DLD1 (cell line): ENCODE measurements around the gene TMTC2.

Experiments used
- in situ Hi-C: cut with HindIII; loops from 2 replicates; pipeline ENCODE4 v1.10.0; 2017; ENCODE audit warnings: low sequenced_read_pairs

The TMTC2 gene

DNA sequence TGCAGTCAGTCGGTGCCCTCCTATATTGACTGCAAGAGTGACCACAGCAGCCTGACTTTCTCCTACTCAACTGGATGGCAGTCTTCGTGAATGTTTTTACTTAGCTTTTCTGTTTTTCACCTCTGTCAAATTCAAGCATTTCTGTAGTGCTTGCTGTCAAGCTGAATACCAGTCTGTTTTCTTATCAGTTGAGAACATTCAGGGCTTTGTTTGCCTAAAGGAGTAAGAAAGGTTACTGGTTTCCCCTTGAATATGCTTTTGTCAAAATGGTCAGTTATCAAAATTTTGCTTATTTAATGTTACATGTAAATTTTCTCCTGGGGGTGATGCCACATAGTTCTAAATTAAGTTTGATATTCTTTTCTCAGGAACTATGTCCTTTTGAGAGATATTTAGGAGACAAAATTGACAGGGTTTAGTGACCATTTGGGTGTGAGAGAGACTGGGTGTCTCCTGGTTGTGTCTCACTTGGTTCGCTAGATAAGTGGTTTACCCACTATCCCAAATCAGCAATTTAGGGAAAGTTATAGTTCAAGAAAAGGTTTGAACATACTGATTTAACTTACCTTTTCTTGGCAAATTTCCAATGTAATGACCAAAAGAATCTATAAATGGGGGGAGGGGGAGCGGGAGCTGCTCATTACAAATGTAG is 366.3 kb downstream of the TMTC2 start:
- in situ Hi-C loops, result no loop called here

DNA sequence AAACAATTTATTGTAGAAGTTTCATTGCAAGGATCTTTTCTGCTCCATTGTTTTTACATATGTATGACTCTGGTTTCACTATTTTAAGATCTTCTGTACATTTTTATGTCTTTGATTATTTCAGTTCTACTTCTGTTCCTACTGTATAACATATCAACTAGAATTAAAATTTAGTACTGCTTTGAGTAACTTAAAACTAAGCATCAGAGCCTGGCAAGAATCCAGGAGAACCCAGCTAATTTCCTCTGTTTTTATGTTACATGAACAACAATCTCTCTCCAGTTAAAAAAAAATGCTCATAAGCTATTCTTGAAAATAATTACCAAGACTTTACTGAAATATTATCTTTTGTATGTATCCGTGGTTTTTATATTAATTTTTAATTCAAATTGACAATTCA is 370.7 kb downstream of the TMTC2 start:
- in situ Hi-C loops, result no loop called here

DNA sequence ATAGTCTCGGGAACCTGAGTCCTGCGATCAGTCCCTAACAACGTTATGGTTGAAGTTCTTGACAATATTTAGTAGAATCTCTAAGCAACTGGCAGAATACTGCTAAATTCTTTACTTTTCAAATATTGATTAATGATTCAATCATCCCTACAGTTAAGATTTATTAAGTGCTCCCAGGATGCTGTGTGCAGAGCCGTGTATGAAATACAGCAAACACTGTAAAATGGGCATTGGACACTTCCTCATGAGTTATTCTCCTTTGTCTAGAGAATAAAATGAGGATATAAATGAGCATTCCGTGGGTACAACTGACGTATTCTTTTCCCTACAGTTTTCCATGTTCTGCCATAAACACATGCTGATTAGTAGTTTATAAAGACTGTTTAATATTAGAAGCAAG is 372.4 kb downstream of the TMTC2 start:
- in situ Hi-C loops, result no loop called here

DNA sequence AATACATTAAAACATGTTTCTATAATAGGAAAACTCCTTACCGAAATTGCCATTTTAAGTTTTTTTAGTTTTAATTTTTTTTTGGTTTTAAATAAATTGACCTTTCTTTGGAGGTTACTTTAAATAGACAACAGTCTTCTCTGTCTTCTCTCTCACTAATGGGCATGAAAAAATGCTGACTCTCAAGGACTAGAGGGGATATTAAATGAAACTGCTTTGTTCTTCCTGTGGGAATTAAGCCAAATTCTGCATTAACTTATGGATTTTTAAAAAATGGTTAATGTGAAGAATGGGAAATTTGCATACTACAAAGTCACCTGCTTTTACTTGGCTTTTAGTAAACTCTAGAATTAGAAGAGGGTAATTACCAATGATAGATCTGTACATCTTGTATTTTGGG is 378.9 kb downstream of the TMTC2 start:
- in situ Hi-C loops, result no loop called here

DNA sequence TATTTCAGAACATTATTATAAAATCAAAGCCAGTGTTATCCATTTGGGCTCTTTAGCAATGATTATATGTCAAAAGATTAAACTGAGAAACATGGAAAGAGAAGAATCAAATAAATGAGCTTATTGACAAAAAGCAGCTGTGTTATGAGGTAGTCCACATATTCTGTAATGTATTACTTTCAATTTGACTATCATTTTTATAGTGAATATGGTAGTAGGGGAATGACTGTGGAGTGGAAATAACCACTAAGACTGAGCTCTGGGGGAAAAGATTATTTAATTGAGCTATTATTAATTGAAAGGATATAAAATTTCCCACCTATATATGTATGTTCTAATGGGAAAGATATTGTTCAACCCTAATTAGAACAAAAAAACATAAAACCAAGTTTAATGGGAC is 381.3 kb downstream of the TMTC2 start:
- in situ Hi-C loops, result no loop called here

DNA sequence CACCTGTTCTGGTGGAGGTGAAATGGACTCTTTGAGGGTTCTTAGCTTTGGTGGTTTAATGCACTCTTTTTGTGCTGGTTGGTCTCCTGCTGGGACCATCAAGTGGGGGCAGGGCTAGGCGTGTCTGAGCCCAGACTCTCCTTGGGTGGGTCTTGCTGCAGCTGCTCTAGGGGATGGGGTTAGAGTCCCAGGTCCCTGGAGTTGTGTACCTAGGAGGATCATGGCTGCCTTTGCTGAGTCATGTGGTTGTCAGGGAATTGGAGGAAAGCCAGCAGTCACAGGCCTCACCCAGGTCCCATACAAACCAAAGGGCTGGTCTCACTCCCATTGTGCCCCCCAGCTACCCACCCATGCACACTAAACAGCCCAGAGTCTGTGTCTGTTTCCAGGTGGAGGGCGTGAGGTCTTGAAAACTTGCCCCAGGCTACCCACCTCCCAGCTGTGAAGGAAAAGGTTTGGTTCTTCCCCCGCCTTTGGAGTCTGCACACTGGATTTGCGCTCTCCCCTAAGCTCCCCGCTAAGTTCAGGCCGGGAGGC is 387.7 kb downstream of the TMTC2 start:
- in situ Hi-C loops, result no loop called here

DNA sequence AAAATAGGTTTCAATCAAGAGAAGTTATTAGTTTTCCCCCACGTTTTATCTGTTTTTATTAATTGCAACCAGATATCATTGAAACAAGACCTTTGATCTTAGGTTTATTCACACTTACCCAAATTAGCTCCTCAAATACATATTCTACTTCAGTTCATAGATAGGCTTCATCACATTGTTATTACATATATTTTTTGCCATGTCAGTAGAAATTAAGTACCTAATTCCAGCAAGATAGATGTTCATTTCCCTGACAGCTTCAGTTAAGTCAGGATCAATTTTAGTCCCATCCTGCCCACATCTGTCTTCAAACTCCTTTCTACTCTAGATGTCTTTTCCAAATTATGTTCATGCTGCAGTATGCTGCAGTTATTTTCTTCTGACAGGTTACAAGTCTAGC is 388.8 kb downstream of the TMTC2 start:
- in situ Hi-C loops, result no loop called here

DNA sequence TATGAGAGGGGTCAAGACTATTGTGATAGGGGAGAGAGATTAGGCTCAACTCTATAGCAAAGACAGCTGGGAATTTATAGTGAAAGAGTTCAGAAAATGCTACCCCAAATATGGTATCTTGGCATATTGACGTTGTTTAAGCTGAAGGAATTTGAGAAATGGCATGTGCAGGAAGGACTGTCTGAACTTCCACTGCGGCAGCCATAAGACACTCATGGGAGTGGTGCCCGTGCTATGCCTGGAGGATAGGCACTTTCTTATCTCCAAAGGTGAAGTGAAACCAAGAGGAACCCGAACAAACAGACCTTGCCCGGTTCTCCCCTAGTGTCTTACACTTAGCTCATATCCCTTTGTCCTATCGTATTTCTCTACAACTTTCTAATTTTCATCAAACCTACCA is 390.3 kb downstream of the TMTC2 start:
- in situ Hi-C loops, result no loop called here

DNA sequence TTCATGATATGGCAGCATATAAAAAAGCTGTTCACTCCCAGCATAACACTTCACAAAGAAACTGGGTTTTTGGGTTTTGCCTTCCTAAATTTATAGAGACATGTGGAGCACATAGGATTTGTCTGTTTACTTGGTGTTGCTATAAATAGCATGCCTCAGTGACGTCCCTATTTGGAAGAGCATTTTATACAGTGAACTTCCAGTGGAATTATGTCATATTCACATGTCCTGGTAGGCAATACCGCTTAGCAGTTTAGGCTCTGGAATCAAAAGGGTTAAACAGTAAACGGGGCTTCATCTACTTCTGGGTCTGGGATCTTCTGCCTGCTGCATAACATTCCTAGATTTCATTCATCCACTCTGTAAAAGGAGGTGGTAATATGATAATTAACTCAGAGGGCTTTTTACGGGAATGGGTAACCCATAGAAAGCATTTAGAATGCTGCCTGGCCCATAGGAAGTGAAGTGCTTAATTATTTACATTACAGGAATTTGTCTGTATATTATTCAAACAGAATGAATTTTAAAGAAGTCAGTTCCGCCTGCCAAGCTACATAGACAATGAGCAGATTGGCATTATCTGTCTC is 396.1 kb downstream of the TMTC2 start:
- in situ Hi-C loops, result no loop called here

DNA sequence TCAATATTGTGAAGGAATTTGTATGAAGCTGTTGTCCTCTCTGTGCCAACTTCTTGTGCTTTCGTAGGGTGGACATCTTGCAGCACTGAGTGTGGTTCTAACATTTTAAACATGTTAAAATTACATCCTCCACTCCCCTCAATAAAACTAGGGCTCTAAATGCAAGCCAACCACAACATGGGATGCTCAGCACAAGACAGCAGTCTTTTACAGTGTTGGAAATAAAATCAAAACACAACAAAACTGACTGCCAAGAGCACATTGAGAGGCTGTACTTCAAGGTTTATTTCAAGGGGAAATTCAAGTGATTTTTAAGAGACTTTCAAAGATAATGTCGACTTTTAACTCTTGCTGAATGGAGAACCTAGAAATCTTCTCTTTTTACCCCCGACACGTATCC is 396.9 kb downstream of the TMTC2 start:
- in situ Hi-C loops, result no loop called here

DNA sequence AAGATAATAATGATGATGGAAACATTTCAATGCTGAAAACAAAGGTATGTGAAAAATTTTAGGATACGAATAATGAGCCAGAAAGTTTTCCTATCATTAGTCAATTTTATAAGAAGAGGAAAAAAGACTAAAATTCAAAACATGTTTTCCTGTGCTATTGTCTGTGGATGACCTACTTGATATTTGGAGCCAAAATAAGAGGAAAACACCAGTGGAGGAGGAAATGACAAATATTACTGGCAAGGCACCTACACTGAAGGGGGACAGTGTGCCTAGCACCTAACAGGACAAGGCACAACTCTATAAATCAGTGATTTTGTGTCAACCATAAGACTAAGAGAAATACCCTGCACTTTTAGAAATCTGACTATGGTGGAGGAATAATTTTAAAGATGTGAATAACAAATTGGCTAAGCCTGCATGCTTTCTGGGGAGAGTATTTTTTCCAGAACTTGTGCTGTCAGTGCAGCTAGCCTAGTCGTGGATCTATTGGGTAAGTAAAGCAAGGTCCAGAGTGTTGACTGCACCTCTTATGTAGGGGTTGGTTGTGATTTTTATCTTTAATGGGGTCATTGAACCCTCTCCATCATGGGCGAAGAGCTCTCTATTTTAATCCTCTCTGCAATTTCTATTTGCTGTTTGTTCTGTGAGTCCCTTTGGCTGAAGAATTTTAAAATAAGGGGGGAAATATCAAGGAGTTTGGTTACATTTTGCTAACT is 398.0 kb downstream of the TMTC2 start:
- in situ Hi-C loops, result no loop called here

DNA sequence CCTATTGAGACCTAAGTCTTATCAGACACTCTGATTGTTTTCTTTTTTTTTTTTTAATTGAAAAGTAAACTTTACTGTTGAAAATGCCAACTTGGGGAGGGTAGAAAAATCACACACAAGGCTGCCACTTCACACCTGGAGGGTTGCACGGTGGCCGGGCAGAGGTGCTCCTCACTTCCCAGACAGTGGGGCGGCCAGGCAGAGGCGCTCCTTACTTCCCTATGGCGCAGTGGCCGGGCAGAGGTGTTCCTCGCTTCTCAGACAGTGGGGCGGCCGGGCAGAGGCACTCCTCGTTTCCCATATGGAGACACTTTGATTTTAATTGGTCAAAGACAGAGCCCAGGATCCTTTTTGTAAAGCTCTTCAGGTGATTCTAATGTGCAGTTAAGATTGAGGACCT is 399.3 kb downstream of the TMTC2 start:
- in situ Hi-C loops, result no loop called here

DNA sequence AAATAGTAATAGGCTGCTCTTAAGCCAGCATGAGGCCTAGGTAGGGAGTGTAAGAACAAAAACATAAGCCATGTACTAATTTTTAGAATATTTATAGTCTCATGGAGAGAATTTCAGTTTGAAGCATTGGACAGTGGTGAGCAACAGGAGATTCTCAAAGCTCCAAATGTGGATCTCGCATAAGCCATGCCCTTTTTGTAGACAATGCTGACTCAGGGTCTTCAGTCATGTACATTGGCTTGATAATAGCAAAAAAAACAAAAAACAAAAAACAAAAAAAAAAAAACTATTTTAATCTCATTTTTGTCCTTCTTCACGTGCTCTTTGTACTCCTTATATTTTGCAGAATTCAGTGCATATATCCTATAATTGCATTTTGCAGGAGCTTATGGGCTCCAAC is 402.9 kb downstream of the TMTC2 start:
- in situ Hi-C loops, result no loop called here

DNA sequence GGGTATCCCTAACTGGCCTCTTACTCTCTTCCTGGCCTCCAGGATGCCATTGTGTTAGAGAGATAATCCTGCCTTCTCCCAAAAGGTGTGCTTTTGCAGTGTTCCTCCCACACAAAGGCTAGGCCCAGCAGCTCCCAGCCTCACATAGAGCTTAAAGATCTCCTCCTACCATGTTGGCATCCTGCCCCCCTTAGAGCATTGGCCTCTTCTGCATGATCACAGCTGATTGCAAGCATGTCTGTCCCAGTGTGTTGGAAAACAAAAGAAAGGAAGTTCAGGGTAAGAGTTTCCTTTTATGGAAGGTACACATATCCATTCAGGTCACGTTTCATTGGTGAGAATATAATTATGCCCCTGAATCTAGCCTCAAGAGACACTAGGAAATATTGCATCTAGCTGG is 405.4 kb downstream of the TMTC2 start:
- in situ Hi-C loops, result no loop called here

DNA sequence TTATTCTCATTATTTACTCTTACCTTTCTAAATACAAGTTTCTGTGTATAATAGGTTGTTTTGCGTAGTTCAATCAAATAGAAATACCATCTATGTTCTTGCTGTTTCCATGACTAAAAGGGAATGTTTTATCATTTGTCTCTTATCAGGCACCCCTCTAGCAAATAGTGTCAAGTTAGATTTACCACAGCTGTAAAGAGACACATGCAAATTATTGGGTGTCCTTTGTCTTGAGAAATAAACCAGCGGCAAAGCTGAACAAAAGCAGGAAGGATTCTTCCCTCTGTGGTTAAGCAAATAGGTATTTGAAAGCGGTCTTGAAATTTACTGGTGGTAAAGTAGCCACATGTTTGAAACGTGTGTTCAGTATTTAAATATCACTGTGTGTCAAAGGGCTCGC is 405.9 kb downstream of the TMTC2 start:
- in situ Hi-C loops, result no loop called here

DNA sequence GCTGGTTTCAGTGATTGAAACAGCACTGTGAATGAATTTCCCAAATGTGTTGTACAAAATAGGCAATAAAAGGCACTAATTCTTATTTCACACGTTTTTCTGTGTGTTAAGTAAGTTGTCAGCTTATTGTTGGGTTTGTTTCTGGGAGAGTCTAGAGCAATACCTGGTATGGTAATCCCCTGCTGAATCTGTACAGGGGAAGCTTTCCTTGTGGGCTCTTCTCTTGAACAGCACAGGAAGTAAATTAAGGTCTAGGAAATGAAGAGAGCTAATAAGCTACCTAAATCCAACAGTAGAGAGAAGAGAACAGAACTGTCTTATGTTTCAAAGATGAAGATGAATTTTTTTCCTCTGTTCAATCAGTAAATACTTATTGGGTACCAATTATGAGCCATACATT is 406.7 kb downstream of the TMTC2 start:
- in situ Hi-C loops, result no loop called here

DNA sequence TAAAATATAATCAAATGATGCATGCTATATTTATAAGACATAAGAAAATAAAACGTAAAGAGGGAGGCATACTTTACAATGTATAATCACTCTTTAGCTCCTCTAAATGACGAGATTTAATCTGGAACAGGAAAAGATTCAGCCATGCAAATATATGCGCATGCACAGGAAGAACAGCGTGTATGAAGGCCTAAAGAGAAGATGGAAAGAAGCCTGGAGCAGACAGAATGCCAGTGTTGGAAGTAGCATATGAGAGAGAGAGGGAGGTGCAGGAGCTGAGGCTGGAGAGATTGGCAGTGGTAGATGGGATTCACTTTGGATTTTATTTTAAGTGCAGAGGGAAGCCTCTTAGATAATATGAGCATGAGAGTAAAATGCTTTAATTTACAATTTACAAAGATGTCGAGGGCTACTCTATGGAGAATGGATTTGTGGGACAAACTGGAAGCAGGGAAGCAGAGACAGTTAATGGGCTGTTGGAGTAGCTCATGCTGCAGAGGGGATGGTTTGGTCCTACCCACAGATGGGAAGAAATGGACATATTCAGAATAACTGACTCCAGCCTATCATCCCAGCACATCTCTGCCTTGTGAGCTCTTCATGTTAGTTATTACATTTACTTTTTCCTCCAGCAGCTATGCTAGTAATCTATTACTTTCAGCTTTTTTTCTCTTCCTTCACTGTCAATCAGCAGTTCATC is 411.1 kb downstream of the TMTC2 start:
- in situ Hi-C loops, result no loop called here

DNA sequence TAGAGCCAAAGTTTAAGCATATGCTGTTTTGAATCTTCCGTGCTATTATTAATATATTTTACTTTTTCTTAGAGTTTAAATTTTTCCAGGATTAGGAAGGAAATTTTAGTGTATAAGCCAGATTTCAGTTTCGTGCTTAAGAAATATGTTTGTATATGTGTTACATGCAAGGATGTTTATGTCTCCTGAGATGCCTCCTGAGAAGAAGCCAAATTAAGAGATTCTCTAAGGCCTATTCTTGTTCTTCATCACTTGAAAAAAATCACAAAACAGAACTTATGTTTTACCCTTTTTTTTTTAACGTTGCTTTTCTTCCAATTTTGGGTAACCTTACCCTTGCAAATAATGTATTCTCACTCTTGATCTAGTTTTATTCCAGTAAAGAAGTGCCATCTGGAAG is 412.7 kb downstream of the TMTC2 start:
- in situ Hi-C loops, result no loop called here

DNA sequence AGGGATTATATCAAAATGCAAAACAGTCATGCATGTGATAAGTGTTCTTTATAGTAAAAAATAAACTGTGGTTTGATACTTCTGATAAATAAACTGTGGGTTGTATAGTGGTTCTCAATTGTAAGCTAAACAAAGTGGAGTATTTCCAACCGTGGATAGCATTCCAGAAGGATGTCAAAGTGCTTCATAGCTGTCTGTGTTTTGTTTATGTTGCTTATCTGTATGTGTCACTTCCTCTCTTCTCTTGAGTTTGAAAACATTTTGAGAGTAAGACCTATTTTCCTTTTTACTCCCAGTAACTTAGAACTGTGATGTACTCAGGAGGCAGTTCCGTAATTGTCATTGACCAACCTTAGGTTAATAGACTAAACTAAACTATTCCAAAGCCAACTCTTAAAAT is 415.8 kb downstream of the TMTC2 start:
- in situ Hi-C loops, result no loop called here

DNA sequence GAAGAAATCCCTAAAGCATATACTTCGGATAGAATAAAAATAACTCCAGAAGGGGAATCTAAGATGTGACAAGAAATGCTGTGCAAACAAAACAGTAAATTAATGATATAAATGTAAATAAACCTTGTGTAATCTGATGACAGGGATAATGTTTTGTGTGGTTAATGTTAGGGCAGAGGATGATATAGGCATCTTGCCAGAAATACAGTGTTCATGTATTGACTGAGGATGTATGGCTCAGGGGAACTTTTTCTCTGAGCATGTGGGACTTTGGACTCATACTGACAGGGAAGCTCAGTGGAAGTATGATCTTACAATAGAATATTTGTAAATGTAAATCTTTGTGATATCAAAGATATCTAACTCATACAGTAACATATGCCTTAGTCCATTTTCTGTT is 420.2 kb downstream of the TMTC2 start:
- in situ Hi-C loops, result no loop called here

DNA sequence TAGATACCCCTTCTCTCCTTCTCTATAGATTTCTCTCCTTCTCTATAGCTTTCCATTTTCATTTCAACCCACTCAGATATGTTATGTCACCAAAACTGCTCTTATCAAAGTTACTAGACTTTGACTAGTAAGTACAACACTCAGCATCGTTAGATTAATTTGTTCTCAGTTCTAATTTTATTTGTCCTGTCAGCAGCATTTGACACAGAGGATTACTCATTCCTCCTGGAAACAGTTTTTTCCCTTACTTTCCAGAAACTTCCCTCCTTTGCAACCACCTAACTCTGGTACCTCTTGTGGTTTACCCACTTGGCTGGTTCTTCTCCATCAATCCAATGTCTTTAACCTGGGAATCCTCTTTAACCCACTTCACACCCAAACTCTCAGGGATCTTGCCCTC is 423.7 kb downstream of the TMTC2 start:
- in situ Hi-C loops, result no loop called here

DNA sequence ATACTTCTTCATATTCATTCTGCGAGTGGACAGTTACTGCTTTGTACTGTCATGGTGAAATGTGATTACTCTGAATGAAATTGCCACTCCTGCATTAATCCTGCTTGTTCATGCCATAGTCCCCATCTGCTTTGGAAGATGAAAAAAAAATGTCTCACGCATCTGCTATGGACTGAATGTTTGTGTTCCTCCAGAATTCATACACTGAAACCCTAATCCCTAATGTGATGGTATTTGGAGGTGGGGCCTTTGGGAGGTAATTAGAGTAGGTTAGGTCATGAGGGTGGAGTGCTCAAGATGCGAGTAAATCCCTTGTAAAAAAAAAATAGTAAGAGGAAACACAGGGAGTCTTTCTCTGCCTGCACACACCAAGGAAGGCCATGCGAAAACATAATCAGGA is 427.2 kb downstream of the TMTC2 start:
- in situ Hi-C loops, result no loop called here
